ENCODE results near the gene HOXB5.

The HOXB5 gene

DNA sequence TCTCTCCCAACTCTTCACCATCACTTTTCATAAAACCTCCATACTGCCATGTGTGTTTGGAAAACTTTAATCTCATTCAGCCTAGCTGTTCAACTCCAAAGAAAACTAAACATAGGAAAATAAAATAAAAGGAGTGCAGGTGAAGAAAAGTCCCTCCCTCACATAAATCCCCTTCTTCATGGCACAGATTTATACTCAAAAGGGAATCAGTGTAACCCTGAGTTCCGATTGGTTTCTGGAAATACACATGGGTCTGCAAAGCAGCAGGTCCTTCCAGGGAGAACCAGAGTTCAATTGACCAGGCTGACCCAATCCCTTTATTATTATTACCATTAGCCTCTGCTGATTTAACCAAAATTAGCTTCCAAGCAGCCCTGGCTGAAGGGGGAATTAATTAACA, 39.8 kb downstream of the HOXB5 start:
- Histone ChIP-seq H2AFZ (ENCODE audit: low read length) (no peak overlapping the region), H3K4me3 (ENCODE audit: low read depth, low read length, poor library complexity, severe bottlenecking) (no peak overlapping the region), H3K79me2 (ENCODE audit: insufficient read depth, low read length) (no peaks in the 10 kb centered on the region), H4K20me1 (ENCODE audit: insufficient read depth, low read length) (no peaks in the 10 kb centered on the region), H3K9me3 (ENCODE audit: low read length) (no peaks in the 10 kb centered on the region), H3K9me2 (ENCODE audit: low read depth, low read length) (no peaks in the 10 kb centered on the region), H3K9ac (ENCODE audit: low read length) (no peak overlapping the region), H3K27ac (ENCODE audit: low read depth, low read length, poor library complexity, severe bottlenecking) (no peak overlapping the region), H3K4me2 (ENCODE audit: low read length) (no peak overlapping the region), H3K4me1 (ENCODE audit: insufficient read depth, low read length, severe bottlenecking) (no peaks in the 10 kb centered on the region), H3K36me3 (ENCODE audit: insufficient read depth, low read length) (no peaks in the 10 kb centered on the region), H3F3A (ENCODE audit: insufficient read depth, low read length) (no peaks in the 10 kb centered on the region), H3K27me3 (ENCODE audit: insufficient read depth, low read length) (no peaks in the 10 kb centered on the region)
- TF ChIP-seq EZH2 (IDR thresholded peaks at IDR 0.05; ENCODE audit: borderline replicate concordance, low read length): no peak
- TF ChIP-seq, protein P1, sequence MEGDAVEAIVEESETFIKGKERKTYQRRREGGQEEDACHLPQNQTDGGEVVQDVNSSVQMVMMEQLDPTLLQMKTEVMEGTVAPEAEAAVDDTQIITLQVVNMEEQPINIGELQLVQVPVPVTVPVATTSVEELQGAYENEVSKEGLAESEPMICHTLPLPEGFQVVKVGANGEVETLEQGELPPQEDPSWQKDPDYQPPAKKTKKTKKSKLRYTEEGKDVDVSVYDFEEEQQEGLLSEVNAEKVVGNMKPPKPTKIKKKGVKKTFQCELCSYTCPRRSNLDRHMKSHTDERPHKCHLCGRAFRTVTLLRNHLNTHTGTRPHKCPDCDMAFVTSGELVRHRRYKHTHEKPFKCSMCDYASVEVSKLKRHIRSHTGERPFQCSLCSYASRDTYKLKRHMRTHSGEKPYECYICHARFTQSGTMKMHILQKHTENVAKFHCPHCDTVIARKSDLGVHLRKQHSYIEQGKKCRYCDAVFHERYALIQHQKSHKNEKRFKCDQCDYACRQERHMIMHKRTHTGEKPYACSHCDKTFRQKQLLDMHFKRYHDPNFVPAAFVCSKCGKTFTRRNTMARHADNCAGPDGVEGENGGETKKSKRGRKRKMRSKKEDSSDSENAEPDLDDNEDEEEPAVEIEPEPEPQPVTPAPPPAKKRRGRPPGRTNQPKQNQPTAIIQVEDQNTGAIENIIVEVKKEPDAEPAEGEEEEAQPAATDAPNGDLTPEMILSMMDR (IDR thresholded peaks at IDR 0.05; ENCODE audit: low read length): no peak

DNA sequence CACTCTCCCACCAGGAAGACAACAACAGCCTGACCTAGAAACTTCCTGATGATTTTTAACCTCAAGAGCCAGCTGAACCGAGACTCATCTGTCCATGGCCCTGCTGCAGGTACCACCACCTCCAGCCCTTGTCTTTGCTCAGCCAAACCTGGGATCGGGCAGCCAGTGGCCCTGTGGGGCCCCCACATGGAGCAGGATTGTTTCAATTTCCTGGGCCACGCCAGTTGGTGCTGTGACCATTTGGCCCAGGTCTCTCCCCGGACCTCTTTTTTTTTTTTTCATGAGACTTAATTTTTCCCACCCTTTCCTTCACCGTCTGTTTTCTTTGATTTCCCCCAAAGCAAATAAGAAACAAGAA, 40.4 kb downstream of the HOXB5 start:
- TF ChIP-seq, protein P1 (IDR thresholded peaks at IDR 0.05; ENCODE audit: low read length): no peak
- no peak for TF ChIP-seq EZH2 (IDR thresholded peaks at IDR 0.05; ENCODE audit: borderline replicate concordance, low read length)
- H3K4me1 ChIP-seq (ENCODE audit: insufficient read depth, low read length, severe bottlenecking): no peaks in the 10 kb centered on the region
- no peak overlapping the region for H3K9ac ChIP-seq (ENCODE audit: low read length)
- H3K9me3 ChIP-seq (ENCODE audit: low read length): no peaks in the 10 kb centered on the region
- H3K27ac ChIP-seq (ENCODE audit: low read depth, low read length, poor library complexity, severe bottlenecking): no peak overlapping the region
- H4K20me1 ChIP-seq (ENCODE audit: insufficient read depth, low read length): no peaks in the 10 kb centered on the region
- H3K36me3 ChIP-seq (ENCODE audit: insufficient read depth, low read length): no peaks in the 10 kb centered on the region
- H3F3A ChIP-seq (ENCODE audit: insufficient read depth, low read length): no peaks in the 10 kb centered on the region
- no peaks in the 10 kb centered on the region for H3K79me2 ChIP-seq (ENCODE audit: insufficient read depth, low read length)
- H3K4me2 ChIP-seq (ENCODE audit: low read length): no peak overlapping the region
- no peaks in the 10 kb centered on the region for H3K27me3 ChIP-seq (ENCODE audit: insufficient read depth, low read length)
- no peak overlapping the region for H3K4me3 ChIP-seq (ENCODE audit: low read depth, low read length, poor library complexity, severe bottlenecking)
- no peaks in the 10 kb centered on the region for H3K9me2 ChIP-seq (ENCODE audit: low read depth, low read length)
- H2AFZ ChIP-seq (ENCODE audit: low read length): no peak overlapping the region

DNA sequence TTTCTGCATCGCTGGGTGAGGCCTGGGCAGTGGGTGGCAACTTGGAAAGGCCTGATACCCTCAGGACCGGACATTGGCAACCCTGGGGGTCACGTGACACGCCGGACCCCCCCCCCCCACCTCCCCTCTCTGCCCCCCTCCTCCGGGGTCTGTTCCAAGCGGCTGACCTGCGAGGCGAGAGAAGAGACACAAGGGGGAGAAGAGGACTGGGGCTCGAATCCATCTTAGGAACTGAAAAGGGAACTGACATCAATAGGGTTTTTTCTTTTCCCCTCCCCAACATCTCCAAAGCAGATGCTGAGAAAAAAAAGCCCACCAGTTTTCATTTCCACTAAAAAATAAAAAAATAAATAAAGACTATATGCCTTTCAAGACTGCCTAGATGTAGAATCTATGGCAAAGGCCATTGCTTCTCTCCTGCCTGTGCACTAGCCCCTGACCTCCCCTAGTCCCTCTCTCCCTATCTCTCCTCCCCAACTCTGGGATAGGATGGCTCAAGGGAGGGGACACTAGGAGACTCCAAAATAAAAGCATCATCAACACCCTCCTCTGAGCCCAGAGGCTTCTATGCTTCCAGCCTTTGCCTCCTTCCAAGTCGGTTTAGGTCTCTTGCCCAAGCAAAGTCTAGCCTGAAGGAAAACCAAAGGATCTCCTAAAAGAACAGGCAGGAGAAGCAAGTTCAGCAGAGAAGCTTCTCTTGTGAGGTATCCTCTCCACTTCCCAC, 41.0 kb downstream of the HOXB5 start:
- no peak overlapping the region for H3K9ac ChIP-seq (ENCODE audit: low read length)
- no peak overlapping the region for H3K4me3 ChIP-seq (ENCODE audit: low read depth, low read length, poor library complexity, severe bottlenecking)
- H3K27me3 ChIP-seq (ENCODE audit: insufficient read depth, low read length): no peaks in the 10 kb centered on the region

More for the DNA sequence above, 41.0 kb downstream of the HOXB5 start:
- no peak for TF ChIP-seq EZH2 (IDR thresholded peaks at IDR 0.05; ENCODE audit: borderline replicate concordance, low read length)
- TF ChIP-seq, protein P1 (IDR thresholded peaks at IDR 0.05; ENCODE audit: low read length): no peak
- H3K9me3 ChIP-seq (ENCODE audit: low read length): no peaks in the 10 kb centered on the region
- no peaks in the 10 kb centered on the region for H3F3A ChIP-seq (ENCODE audit: insufficient read depth, low read length)
- H4K20me1 ChIP-seq (ENCODE audit: insufficient read depth, low read length): no peaks in the 10 kb centered on the region
- H3K27ac ChIP-seq (ENCODE audit: low read depth, low read length, poor library complexity, severe bottlenecking): no peak overlapping the region
- no peaks in the 10 kb centered on the region for H3K4me1 ChIP-seq (ENCODE audit: insufficient read depth, low read length, severe bottlenecking)
- H3K4me2 ChIP-seq (ENCODE audit: low read length): no peak overlapping the region
- no peaks in the 10 kb centered on the region for H3K79me2 ChIP-seq (ENCODE audit: insufficient read depth, low read length)
- no peaks in the 10 kb centered on the region for H3K9me2 ChIP-seq (ENCODE audit: low read depth, low read length)
- H2AFZ ChIP-seq (ENCODE audit: low read length): no peak overlapping the region
- no peaks in the 10 kb centered on the region for H3K36me3 ChIP-seq (ENCODE audit: insufficient read depth, low read length)
